ENCODE measurements around the gene TSPAN5. TPM values are rescaled to one million over a fixed set of nuclear protein-coding genes. Genes with fewer than 3 reads are reported as not detected.

Gene TSPAN5
- total and polyA plus RNA-seq, 11 donors, result 1.0 to 10.2 (median 5.6) TPM

GRCh38 chr4:98679738-98680137 is 21.3 kb upstream of the TSPAN5 start:
- TF ChIP-seq CTCF (IDR thresholded peaks at IDR 0.05), result no peak
- no peak for TF ChIP-seq POLR2A (IDR thresholded peaks at IDR 0.05)
- 52 to 56% (median 55%) methylated on average over 4 of the region's 4 CpGs for WGBS, 4 donors
- intact Hi-C loops (cut with DNase I), result no loop called here
- H3K9me3 ChIP-seq, result no peaks in the 10 kb centered on the region
- DNase-seq (no peak), ATAC-seq (no peak)
- peaks cover 0 to 6% (median 0%) of the 10 kb centered on the region in 12 donors for H3K4me1 ChIP-seq
- H3K27ac ChIP-seq, result no peak overlapping the region
- no peak overlapping the region for H3K4me3 ChIP-seq
- no peaks in the 10 kb centered on the region for H3K27me3 ChIP-seq
- H3K36me3 ChIP-seq, result no peaks in the 10 kb centered on the region

- TF ChIP-seq POLR2A (IDR thresholded peaks at IDR 0.05), result no peak
- no peak for TF ChIP-seq CTCF (IDR thresholded peaks at IDR 0.05)
- DNase-seq (no peak), ATAC-seq (no peak)
- H3K27ac ChIP-seq, result no peak overlapping the region
- no peak overlapping the region for H3K4me3 ChIP-seq
- intact Hi-C loops (cut with DNase I), result no loop called here
- H3K36me3 ChIP-seq, result no peaks in the 10 kb centered on the region
- H3K27me3 ChIP-seq, result no peaks in the 10 kb centered on the region
- peaks cover 0 to 4% (median 0%) of the 10 kb centered on the region in 12 donors for H3K4me1 ChIP-seq
- 94 to 97% (median 95%) methylated on average over 3 of the region's 3 CpGs for WGBS, 4 donors
- no peaks in the 10 kb centered on the region for H3K9me3 ChIP-seq
Measured at GRCh38 chr4:98677799-98678198, 19.4 kb upstream of the TSPAN5 start.

GRCh38 chr4:98674404-98675173 is 16.2 kb upstream of the TSPAN5 start:
- Histone ChIP-seq H3K4me3 (no peak overlapping the region), H3K36me3 (no peaks in the 10 kb centered on the region), H3K27me3 (no peaks in the 10 kb centered on the region), H3K4me1 (no peaks in the 10 kb centered on the region), H3K9me3 (no peaks in the 10 kb centered on the region), H3K27ac (no peak overlapping the region)
- no peak for ATAC-seq
- intact Hi-C loops (cut with DNase I), result no loop called here
- DNase-seq, result no peak
- WGBS, 4 donors, result 75 to 82% (median 77%) methylated on average over 4 of the region's 4 CpGs
- TF ChIP-seq POLR2A (IDR thresholded peaks at IDR 0.05) (no peak), CTCF (IDR thresholded peaks at IDR 0.05) (no peak)

- H3K9me3 ChIP-seq, result no peaks in the 10 kb centered on the region
- H3K36me3 ChIP-seq, result no peaks in the 10 kb centered on the region
- no peak for DNase-seq
- H3K4me1 ChIP-seq, result no peaks in the 10 kb centered on the region
- no peaks in the 10 kb centered on the region for H3K27me3 ChIP-seq
- intact Hi-C loops (cut with DNase I), result no loop called here
- 83 to 91% (median 86%) methylated on average over 6 of the region's 6 CpGs for WGBS, 4 donors
- TF ChIP-seq CTCF (IDR thresholded peaks at IDR 0.05) (no peak), POLR2A (IDR thresholded peaks at IDR 0.05) (no peak)
- H3K27ac ChIP-seq, result no peak overlapping the region
- no peak overlapping the region for H3K4me3 ChIP-seq
- no peak for ATAC-seq
Measured at GRCh38 chr4:98673978-98674377, 15.6 kb upstream of the TSPAN5 start.

All from heart left ventricle (tissue), 16 donors.